Glomerular endothelial cell (primary cell): ENCODE results near the gene IFT22. TPM values are rescaled to one million over a fixed set of nuclear protein-coding genes. Genes with fewer than 3 reads are reported as not detected.
"Not testable (repeated sequence)": the region's sequence is repeated elsewhere in the genome, so short reads cannot be mapped to it uniquely, and the experiment has no call there.

Source experiments
- DNase-seq: peaks from one replicate; pipeline ENCODE4 v3.0.0-alpha.2; 2011; ENCODE audit warnings: low read depth, low spot score; ENCODE audit errors: extremely low read depth
- total RNA-seq: library from RNA; depleted of rRNA; stranded (reverse); fragments of >200 nt; gene quantifications from 2 replicates; pipeline ENCODE4 v1.2.3, GENCODE V29; 2015

Gene IFT22
- total RNA-seq, 1 donor from 2014 or later = 27.5 TPM

- no peak for DNase-seq
These were observed 36.4 kb downstream of the IFT22 start for GRCh38 chr7:101285171-101285570.

GRCh38 chr7:101280912-101281311 is 40.7 kb downstream of the IFT22 start:
- DNase-seq = not testable (repeated sequence)

DNA sequence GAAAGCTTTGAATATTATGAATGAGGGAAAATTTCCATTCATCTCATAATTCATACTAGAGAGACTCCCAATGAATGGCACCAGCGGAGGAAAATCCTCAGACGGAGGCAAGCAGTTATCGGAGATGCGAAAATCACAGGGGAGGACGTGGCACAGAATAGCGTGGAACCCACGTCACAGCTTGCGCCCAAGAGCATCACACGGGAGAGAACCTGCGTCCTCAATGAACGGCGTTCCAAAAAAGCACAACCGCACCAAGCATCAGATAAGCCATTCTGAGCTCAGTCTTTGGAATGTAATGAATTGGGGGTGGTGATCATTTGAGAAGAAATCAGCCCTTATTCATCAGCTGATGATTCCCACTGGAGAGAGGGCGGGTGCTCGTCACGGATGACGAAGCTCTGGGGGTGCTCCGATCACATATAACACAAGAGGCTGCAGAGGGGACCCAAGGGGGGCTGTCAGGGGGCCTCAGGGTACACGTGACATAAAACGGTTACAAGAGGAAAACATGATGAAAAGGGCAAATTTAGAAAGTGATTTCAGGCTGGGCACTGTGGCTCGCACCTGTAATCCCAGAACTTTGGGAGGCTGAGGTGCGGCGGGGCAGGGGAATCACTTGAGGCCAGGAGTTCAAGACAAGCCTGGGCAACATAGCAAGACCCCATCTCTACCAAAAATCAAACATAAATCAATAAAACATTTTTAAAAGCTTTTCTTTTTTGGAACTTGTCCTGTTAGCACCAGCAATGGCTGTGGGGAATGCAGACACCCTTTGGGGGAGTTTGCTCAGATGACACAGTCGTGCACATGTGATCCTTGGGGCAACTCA is 42.9 kb downstream of the IFT22 start:
- DNase-seq = no peak

GRCh38 chr7:101277155-101277554 is 44.5 kb downstream of the IFT22 start:
- no peak for DNase-seq

DNA sequence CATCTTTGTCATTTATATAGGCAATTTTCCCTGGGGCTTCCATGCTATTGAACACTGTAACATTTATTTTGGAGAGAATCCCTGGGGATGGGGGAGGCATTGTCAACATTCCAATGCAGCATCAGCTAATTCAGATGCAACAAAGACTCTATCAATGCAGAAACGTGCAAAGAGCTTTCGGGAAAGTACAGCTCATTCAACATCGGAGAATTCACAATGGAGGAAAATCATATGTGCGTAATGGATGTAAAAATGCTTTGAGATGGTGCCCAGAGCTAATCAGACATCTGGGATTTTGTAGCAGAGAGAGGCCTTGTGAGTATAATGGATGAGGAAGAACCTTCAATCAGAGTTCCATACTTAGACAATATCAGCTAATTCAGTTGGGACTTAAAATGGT is 48.4 kb downstream of the IFT22 start:
- DNase-seq = no peak

DNA sequence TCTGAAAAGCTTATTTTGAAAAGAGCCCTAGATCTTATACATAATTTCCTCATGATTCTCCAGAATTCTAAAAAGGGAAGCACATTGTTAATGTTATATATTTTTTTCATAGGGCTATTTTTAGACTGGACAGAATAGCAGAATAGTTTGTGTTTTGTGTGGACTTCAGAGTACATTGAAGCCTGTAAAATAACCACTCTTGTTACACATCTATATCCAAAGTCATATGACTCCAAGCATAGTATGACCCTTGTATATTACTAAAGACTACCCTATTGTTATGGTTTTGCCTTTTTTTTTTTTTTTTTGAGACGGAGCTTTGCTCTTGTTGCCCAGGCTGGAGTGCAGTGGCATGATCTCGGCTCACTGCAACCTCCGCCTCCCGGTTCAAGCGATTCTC is 50.6 kb downstream of the IFT22 start:
- DNase-seq = no peak

- DNase-seq = no peak
These were observed 51.9 kb downstream of the IFT22 start for GRCh38 chr7:101269664-101270063.

GRCh38 chr7:101265622-101266516 is 55.7 kb downstream of the IFT22 start:
- no peak for DNase-seq

GRCh38 chr7:101264102-101264706 is 57.4 kb downstream of the IFT22 start:
- not testable (repeated sequence) for DNase-seq

Other genes with a start within 250 kb of the IFT22 start
- gene TRIM56, start 236.3 kb downstream of the IFT22 start, total RNA-seq = 13.0 and 23.5 TPM in 2 replicates
- 2,911 and 5,219 TPM in 2 replicates for gene SERPINE1, start 194.7 kb downstream of the IFT22 start, total RNA-seq
- 143 and 246 TPM in 2 replicates for gene AP1S1, start 167.3 kb downstream of the IFT22 start, total RNA-seq
- 0.92 TPM in 1 of 2 replicates, not detected in the other for gene VGF, start 156.2 kb downstream of the IFT22 start, total RNA-seq
- gene NAT16, start 141.5 kb downstream of the IFT22 start, total RNA-seq = not detected in 2 replicates
- not detected in 2 replicates for gene MOGAT3, start 120.8 kb downstream of the IFT22 start, total RNA-seq
- gene PLOD3, start 104.2 kb downstream of the IFT22 start, total RNA-seq = 130 and 160 TPM in 2 replicates
- 148 and 172 TPM in 2 replicates for gene ZNHIT1, start 103.6 kb downstream of the IFT22 start, total RNA-seq
- 1.9 and 6.0 TPM in 2 replicates for gene CLDN15, start 84.0 kb downstream of the IFT22 start, total RNA-seq
- gene FIS1, start 76.7 kb downstream of the IFT22 start, total RNA-seq = 214 and 276 TPM in 2 replicates
- not detected in 2 replicates for gene COL26A1, start 41.1 kb upstream of the IFT22 start, total RNA-seq